Ovary (tissue), 9 donors: ENCODE measurements around the gene RNF113B. TPM values are rescaled to one million over a fixed set of nuclear protein-coding genes. Genes with fewer than 3 reads are reported as not detected.
A peak's percentile ranks its signal among the peaks of the same experiment; 100 is the strongest.

Experiments
- DNase-seq, 5 donors: peaks; one replicate each; pipeline ENCODE4 v3.0.0-alpha.2; 2019 to 2020
- H3K27ac ChIP-seq, 2 donors: fragments of 200-600 bp; one replicate each; pipeline versions ENCODE4 v1.5.1 to v1.8.0; 2019 to 2022
- H3K27me3 ChIP-seq: fragments of 200-600 bp; one replicate; pipeline ENCODE4 v1.8.0; 2022
- H3K36me3 ChIP-seq: fragments of 200-600 bp; sonication (generic); one replicate; pipeline ENCODE4 v1.5.1; 2019
- H3K4me1 ChIP-seq: one replicate; pipeline ENCODE4 v1.8.1; 2013; ENCODE audit warnings: mild to moderate bottlenecking, moderate library complexity; ENCODE audit not compliant: insufficient read depth
- H3K4me3 ChIP-seq: fragments of 200-600 bp; sonication (generic); one replicate; pipeline ENCODE4 v1.5.1; 2017
- H3K9me3 ChIP-seq, 2 donors: fragments of 200-600 bp in 1 of 2; sonication (generic) in 1 of 2; one replicate each; pipeline versions ENCODE4 v1.5.1 to v1.8.1; 2013 to 2019; ENCODE audit warnings: mild to moderate bottlenecking in 1 of 2, moderate library complexity in 1 of 2
- CTCF ChIP-seq, 3 donors: fragments of 450-650 bp in 2 of 3; fragments of 200-600 bp in 1 of 3; IDR thresholded peaks; one replicate each; pipeline versions ENCODE4 v1.5.1 to v1.8.0; 2016 to 2022; ENCODE audit warnings: antibody characterized with exemption in 3 of 3, mild to moderate bottlenecking in 1 of 3
- EP300 ChIP-seq: sonication (generic); formaldehyde crosslinking; IDR thresholded peaks from one replicate; pipeline ENCODE4 v1.6.1; 2017; ENCODE audit warnings: antibody characterized with exemption
- POLR2A ChIP-seq: fragments of 450-650 bp; IDR thresholded peaks from one replicate; pipeline ENCODE4 v1.6.1; 2017; ENCODE audit warnings: antibody characterized with exemption, mild to moderate bottlenecking, moderate library complexity
- WGBS, 3 donors: extraction: QIAGEN DNeasy Blood & Tissue Kit in 1 of 3; methylation state at CpG; one replicate each; pipeline versions ENCODE4 v1.1.5 to v1.1.7; 2013 to 2017; 5-methylcytosine and 5-hydroxymethylcytosine counted together
- intact Hi-C, 4 donors: fragments of 100-400 bp; cut with DNase I; formaldehyde crosslinking; loops; one replicate each; pipeline versions ENCODE4 v1.11.0 to v1.15.1; 2022 to 2023
- polyA plus RNA-seq, 2 donors: library from polyadenylated mRNA; stranded (reverse); fragments of 200-250 nt in 1 of 2; fragments of 350-450 nt in 1 of 2; fragmentation: Illumina TruSeq in 1 of 2; extraction: RNeasy Lipid Tissue Mini Kit (QIAGEN cat#74804) in 1 of 2; gene quantifications; one replicate each; pipeline ENCODE4 v1.2.3, GENCODE V29; 2013 to 2014
- total RNA-seq, 7 donors: library from RNA; depleted of rRNA in 2 of 7; stranded (reverse); fragments of >200 nt in 2 of 7; fragmentation: NEBNext Ultra II Directional in 3 of 7; extraction: Animal tissue kit (Norgen Biotek cat#: 25700) in 3 of 7; gene quantifications; one replicate each; pipeline versions ENCODE4 v1.1.0 to v1.2.4, GENCODE V29; 2016 to 2023
- donor health status: DM: no; HTN: no; CAD: no; lungs with moderate emphysema.
- donor health status: DM: no; HTN: no; CAD: no.
- donor health status: Bipolar disorder and iron deficiency.
- donor health status: DM: yes; HTN: yes; CAD: no.
- donor health status: DM: no; HTN: no; CAD: no.
- donor health status: DM: yes; HTN: yes; CAD: no.

Gene RNF113B
- total and polyA plus RNA-seq, 9 donors: 0.05 TPM; not detected in 8

GRCh38 chr13:98192008-98192407 lies 14.9 kb upstream of the RNF113B start:
- Histone ChIP-seq H3K9me3 (no peaks in the 10 kb centered on the region), H3K27me3 (no peaks in the 10 kb centered on the region), H3K4me3 (no peak overlapping the region), H3K4me1 (no peaks in the 10 kb centered on the region), H3K36me3 (no peaks in the 10 kb centered on the region), H3K27ac (no peak overlapping the region)
- TF ChIP-seq EP300: no peak
- no peak for TF ChIP-seq CTCF (IDR thresholded peaks at IDR 0.05)
- no peak for TF ChIP-seq POLR2A
- no peak for DNase-seq
- intact Hi-C loops: no loop called here
- WGBS, 3 donors: 21 to 24% (median 22%) methylated on average over 2 of the region's 2 CpGs

- no peaks in the 10 kb centered on the region for H3K27me3 ChIP-seq
- no peaks in the 10 kb centered on the region for H3K4me1 ChIP-seq
- H3K27ac ChIP-seq: no peak overlapping the region
- no peaks in the 10 kb centered on the region for H3K36me3 ChIP-seq
- 49 to 66% (median 62%) methylated on average over 11 of the region's 11 CpGs for WGBS, 3 donors
- H3K4me3 ChIP-seq: no peak overlapping the region
- TF ChIP-seq POLR2A: no peak
- TF ChIP-seq EP300: no peak
- no peak for TF ChIP-seq CTCF (IDR thresholded peaks at IDR 0.05)
- intact Hi-C loops: no loop called here
- no peaks in the 10 kb centered on the region for H3K9me3 ChIP-seq
- DNase-seq: peak in 1 of 5 donors; percentile 47
Observed at GRCh38 chr13:98190889-98191444, 13.9 kb upstream of the RNF113B start.

- Histone ChIP-seq H3K4me3 (no peak overlapping the region), H3K36me3 (no peaks in the 10 kb centered on the region), H3K27me3 (no peaks in the 10 kb centered on the region), H3K4me1 (no peaks in the 10 kb centered on the region), H3K9me3 (no peaks in the 10 kb centered on the region), H3K27ac (no peak overlapping the region)
- TF ChIP-seq POLR2A (no peak), CTCF (IDR thresholded peaks at IDR 0.05) (peak in 1 of 3 donors; percentile 11), EP300 (no peak)
- 16 to 27% (median 22%) methylated on average over 4 of the region's 4 CpGs for WGBS, 3 donors
- intact Hi-C loops: no loop called here
- DNase-seq: peak in 2 of 5 donors; percentile 35 to 56
Observed at GRCh38 chr13:98189841-98190505, 12.9 kb upstream of the RNF113B start.

GRCh38 chr13:98188544-98189166 lies 11.6 kb upstream of the RNF113B start:
- Histone ChIP-seq H3K27ac (no peak overlapping the region), H3K27me3 (no peaks in the 10 kb centered on the region), H3K4me1 (no peaks in the 10 kb centered on the region), H3K9me3 (no peaks in the 10 kb centered on the region), H3K4me3 (no peak overlapping the region), H3K36me3 (no peaks in the 10 kb centered on the region)
- TF ChIP-seq POLR2A (no peak), CTCF (IDR thresholded peaks at IDR 0.05) (no peak), EP300 (no peak)
- DNase-seq: no peak
- intact Hi-C loops: no loop called here
- WGBS, 3 donors: 92 to 96% (median 92%) methylated on average over 14 of the region's 14 CpGs
